GM13977 (cell line): ENCODE data around the gene ACTA1.
A peak's percentile ranks its signal among the peaks of the same experiment; 100 is the strongest.

ENCODE experiments used
- DNase-seq: peaks from one replicate; pipeline ENCODE4 v3.0.0; 2012; ENCODE audit warnings: low spot score
- in situ Hi-C: fragments of 300-500 bp; cut with MboI; formaldehyde crosslinking; loops from one replicate; pipeline ENCODE4 v1.12.0; 2022; ENCODE audit warnings: low sequenced_read_pairs, low pct_unique_long_range_greater_than_20kb, mixed read lengths, inconsistent platforms; ENCODE audit not compliant: unreplicated experiment
- TF ChIP-seq, protein P1 (sequence below): IDR thresholded peaks from 2 replicates; pipeline ENCODE4 v1.5.1; 2012; ENCODE audit warnings: mild to moderate bottlenecking, control low read depth; ENCODE audit not compliant: insufficient read depth; ENCODE audit errors: extremely low read depth, missing control alignments

ACTA1 gene

DNA sequence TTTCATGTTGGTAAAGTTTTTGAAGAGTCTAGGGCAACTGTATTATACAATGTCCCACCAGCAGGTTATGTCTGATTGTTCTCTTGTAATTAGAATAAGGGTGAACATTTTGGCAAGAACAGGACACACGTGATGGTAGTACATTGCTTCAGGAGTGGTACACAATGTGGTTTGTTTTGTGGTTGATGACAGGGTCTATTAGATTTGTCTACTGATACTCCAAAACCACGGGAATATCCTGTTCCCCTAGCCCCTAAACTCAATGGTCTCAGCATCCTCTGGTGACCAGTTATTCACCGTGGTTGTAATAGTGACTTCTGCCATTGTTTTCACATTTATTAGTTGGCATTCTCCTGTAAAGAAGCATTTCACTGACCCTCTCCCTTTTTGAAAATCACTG is 22.1 kb upstream of the ACTA1 start:
- TF ChIP-seq, protein P1, sequence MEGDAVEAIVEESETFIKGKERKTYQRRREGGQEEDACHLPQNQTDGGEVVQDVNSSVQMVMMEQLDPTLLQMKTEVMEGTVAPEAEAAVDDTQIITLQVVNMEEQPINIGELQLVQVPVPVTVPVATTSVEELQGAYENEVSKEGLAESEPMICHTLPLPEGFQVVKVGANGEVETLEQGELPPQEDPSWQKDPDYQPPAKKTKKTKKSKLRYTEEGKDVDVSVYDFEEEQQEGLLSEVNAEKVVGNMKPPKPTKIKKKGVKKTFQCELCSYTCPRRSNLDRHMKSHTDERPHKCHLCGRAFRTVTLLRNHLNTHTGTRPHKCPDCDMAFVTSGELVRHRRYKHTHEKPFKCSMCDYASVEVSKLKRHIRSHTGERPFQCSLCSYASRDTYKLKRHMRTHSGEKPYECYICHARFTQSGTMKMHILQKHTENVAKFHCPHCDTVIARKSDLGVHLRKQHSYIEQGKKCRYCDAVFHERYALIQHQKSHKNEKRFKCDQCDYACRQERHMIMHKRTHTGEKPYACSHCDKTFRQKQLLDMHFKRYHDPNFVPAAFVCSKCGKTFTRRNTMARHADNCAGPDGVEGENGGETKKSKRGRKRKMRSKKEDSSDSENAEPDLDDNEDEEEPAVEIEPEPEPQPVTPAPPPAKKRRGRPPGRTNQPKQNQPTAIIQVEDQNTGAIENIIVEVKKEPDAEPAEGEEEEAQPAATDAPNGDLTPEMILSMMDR: no peak
- DNase-seq: no peak
- in situ Hi-C loops: no loop called here

DNA sequence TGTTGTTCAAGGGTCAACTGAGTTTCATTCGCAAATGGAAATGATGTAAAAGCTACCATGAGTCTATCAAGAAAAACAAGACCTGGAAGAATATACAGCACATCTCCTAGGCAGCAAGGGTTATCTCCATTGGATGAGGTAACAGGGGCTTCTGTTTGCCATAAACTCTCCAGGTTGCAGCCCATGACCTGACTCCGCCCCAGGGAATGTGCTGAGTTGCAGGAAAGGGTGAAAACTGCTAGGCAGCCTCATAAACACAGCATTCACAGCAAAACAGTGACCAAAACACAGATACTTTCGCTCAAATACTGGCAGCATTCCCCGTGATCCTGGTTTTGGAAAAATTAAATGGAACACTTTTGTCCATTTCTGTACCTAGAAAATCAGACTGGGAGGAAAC is 20.2 kb upstream of the ACTA1 start:
- DNase-seq: no peak
- in situ Hi-C loops: no loop called here

DNA sequence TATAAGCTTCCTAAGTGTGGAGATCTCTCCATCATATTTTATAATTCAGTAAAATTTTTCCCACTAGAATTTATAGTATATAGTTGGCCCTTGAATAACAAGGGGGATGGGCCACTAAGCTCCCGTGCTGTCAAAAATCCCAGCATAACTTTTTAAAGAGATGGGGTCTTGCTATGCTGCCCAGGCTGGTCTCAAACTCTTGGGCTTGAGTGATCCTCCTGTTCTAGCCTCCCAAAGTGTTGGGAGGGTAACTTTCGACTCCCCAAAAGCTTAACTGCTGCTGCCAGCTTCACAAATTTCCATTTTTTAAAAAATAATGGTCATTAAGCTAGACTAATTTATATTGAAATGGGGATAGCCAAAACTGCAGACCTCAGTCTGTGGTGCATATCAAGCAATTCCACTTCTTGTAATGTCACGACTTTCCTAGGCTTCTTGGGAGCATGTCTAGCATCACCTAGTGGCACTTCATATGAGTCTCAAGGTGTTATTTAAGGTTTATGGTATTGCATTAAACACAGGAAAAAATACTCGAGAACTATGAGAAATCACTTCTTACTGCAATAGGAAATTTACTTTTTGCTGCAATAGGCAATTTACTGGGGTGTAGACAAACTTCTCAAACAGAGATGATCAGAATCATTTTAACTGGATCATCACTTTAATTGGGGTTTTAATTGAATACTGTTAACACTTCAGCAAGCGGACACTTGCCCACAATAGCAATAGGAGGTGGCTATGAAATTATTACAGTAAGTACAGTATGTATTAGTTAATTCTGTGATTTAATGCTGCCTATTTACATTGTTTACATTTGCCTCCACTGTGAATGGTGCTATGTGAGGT is 19.3 kb upstream of the ACTA1 start:
- no peak for DNase-seq
- in situ Hi-C loops: no loop called here
- TF ChIP-seq, protein P1: peak; percentile 47

More for the DNA sequence above, 20.2 kb upstream of the ACTA1 start:
- TF ChIP-seq, protein P1: no peak

DNA sequence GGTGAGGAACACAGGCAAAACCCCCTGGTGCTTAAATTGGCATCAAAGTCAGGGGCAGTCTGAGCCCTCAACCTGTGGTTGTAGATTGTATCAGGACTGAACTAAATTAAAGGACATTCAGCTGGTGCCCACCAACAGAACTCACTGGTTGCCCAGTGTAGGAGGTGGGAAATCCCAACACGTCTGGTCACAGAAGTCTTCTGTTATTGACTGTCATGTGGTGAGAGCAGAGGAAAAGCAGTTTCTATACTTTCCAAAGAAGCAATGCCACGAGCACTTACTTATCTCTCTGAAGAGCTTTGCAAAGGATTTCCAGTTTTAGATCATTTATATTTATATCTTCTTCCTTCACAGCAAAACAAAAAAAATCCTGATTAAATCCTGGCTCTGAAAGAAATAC is 15.0 kb upstream of the ACTA1 start:
- TF ChIP-seq, protein P1: no peak
- no peak for DNase-seq
- in situ Hi-C loops: no loop called here

DNA sequence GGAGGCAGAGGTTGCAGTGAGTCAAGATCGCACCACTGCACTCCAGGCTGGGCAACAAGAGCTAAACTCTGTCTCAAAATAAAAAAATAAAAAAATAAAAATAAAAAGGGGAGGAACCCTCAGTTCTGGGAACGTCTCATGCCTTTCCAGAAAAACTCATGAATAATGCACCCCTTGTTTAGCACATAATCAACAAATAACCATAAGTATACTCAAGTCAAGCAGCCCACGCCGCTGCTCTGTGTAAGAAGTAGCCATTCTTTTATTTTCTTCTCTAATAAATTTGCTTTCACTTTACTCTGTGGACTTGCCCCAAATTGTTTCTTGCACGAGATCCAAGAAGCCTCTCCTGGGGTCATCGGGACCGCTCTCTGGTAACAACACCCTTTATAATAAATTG is 14.5 kb upstream of the ACTA1 start:
- TF ChIP-seq, protein P1: no peak
- in situ Hi-C loops: no loop called here
- DNase-seq: no peak

DNA sequence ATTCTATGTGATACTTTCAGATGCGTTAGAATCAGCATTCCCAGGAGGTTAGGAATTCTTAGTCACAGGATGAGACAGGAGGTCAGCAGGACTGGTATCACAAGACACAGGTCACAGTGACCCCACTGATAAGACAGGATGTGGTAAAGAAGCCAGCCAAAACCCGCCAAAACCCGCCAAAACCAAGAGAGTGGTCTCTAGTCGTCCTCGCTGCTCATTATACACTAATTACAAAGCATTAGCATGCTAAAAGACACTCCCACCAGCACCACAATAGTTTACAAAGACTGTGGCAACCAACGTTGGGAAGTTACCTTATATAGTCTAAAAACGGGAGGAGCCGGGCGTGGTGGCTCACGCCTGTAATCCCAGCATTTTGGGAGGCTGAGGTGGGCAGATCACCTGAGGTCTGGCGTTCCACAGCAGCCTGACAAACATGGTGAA is 13.9 kb upstream of the ACTA1 start:
- DNase-seq: no peak
- in situ Hi-C loops: no loop called here
- TF ChIP-seq, protein P1: no peak
